ENCODE results near the gene LCMT1.
"Not testable (repeated sequence)": the region's sequence is repeated elsewhere in the genome, so short reads cannot be mapped to it uniquely, and the experiment has no call there.

The LCMT1 gene

DNA sequence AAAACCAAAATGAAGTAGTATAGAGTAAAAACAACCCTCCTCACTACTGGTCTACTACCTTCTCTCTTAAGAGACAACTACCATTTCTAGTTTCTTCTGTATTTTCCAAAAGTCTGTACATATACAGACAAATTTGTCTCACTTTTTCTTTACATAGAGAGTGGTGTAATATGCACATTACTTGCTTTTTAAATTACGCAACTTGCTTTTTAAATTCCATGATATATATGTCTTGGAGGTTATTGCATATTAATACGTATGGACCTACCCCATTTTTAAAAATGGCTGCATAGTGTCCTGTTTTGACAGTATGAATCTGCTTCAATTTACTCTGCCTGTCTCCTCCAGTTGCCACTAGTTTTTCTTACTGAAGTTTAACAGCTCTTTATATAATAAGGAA, 62.7 kb downstream of the LCMT1 start:
- intact Hi-C loops (cut with micrococcal nuclease), result no loop called here
- Mint-ChIP-seq H3K27ac (no peak overlapping the region), H3K4me3 (no peak overlapping the region), H3K36me3 (ENCODE audit: low read depth) (peaks cover 78% of the 10 kb centered on the region), H3K4me1 (ENCODE audit: low read depth) (no peaks in the 10 kb centered on the region), H3K9me3 (no peaks in the 10 kb centered on the region), H3K27me3 (no peaks in the 10 kb centered on the region)

DNA sequence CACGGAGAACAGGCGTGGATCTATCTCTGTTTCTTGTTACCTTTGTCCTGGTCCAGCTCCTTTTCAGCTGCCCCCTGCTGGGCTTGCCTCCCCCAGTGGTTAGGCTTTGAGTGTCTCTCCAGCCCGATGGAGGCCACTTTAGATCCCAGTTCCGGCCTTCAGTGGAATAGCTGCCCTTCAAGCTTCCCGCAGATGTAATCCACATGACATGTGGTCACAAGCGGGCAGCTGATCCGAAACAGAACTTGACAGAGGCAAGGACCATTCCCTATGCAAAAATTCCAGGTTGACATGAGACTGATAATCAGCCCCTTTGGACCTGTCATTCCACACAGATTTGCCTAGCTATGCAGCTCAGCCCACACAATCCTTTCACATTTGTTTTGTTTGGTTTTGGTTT, 64.6 kb downstream of the LCMT1 start:
- no peaks in the 10 kb centered on the region for H3K9me3 Mint-ChIP-seq
- peaks cover 60% of the 10 kb centered on the region for H3K36me3 Mint-ChIP-seq (ENCODE audit: low read depth)
- H3K4me1 Mint-ChIP-seq (ENCODE audit: low read depth), result no peaks in the 10 kb centered on the region
- intact Hi-C loops (cut with micrococcal nuclease), result no loop called here
- H3K4me3 Mint-ChIP-seq, result no peak overlapping the region
- H3K27ac Mint-ChIP-seq, result no peak overlapping the region
- no peaks in the 10 kb centered on the region for H3K27me3 Mint-ChIP-seq

DNA sequence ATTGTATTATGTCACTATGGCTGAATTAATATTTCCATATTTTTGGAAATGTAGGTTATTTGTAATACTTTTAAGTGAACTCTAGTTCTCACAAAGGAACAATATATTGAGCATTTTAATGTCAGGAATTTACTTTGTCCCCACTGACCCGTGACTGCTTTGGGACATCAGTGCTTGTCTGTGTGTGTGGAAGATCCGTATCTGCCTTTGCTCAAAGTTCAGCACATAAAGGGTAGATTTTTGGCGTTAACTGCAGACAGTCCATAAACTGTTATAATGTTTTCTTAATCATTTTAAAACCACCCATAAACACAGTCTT, 65.9 kb downstream of the LCMT1 start:
- Mint-ChIP-seq H3K36me3 (ENCODE audit: low read depth) (peaks cover 50% of the 10 kb centered on the region), H3K27me3 (no peaks in the 10 kb centered on the region), H3K4me3 (no peak overlapping the region), H3K9me3 (no peaks in the 10 kb centered on the region), H3K27ac (no peak overlapping the region), H3K4me1 (ENCODE audit: low read depth) (no peaks in the 10 kb centered on the region)
- intact Hi-C loops (cut with micrococcal nuclease), result no loop called here

DNA sequence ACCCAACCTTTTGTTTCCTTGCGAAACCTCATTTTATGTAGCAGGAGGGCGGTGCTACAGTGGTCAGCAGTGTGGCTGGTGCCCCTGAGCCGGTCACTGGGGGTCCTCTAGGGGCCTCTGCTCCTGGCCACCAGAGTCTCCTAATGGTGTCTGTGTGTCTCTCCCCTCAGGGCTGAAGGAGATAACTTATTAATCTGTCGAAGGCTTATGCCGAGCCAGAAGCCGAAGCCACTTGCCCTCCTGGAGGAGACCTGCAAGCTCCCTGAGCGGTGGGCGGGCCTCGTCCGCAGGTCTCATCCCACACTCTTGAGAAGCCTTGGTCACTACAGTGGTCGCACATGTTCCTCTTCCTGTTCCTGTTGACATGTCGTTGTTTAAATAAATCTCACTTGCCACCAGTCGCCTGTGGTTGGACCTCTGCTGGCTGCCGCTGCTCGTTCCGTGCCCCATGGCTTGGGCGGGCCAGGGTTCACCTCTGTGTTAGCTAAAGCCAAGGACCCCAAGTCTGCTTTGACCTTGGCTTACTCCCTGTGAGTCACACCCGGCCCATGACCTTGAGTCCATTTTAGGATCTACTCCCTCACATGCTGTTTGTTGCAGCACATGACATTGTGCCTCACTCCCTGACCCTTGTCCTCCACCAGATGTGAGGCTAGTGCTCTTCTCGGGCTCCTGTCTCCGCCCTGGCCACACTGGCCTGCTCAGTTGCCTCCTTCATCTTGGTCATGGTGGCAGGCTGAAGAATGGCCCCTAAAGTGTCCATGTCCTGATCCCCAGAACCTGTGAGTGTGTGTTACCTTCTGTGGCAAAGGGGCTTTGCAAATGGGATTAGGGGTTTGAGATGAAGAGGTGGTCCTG, 66.5 kb downstream of the LCMT1 start:
- peaks cover 44% of the 10 kb centered on the region for H3K36me3 Mint-ChIP-seq (ENCODE audit: low read depth)
- no peak overlapping the region for H3K27ac Mint-ChIP-seq
- no peaks in the 10 kb centered on the region for H3K27me3 Mint-ChIP-seq
- intact Hi-C loops (cut with micrococcal nuclease), result no loop called here
- no peaks in the 10 kb centered on the region for H3K4me1 Mint-ChIP-seq (ENCODE audit: low read depth)
- H3K9me3 Mint-ChIP-seq, result no peaks in the 10 kb centered on the region
- no peak overlapping the region for H3K4me3 Mint-ChIP-seq

DNA sequence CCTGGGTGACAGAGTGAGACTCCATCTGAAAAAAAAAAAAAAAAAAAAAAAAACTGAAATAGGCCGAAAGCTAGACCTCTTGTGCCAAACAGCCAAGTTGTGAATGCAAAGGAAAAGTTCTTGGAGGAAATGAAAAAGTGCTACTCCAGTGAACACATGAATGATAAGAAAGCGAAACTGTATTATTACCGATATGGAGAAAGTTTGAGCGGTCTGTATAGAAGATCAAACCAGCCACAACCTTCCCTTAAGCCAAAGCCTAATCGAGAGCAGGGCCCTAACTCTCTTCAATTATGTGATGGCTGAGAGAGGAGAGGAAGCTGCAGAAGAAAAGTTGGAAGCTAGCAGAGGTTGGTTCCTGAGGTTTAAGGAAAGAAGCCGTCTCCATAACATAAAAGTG, 69.7 kb downstream of the LCMT1 start:
- H3K4me1 Mint-ChIP-seq (ENCODE audit: low read depth); H3K27ac Mint-ChIP-seq; H3K4me3 Mint-ChIP-seq: not testable (repeated sequence)

DNA sequence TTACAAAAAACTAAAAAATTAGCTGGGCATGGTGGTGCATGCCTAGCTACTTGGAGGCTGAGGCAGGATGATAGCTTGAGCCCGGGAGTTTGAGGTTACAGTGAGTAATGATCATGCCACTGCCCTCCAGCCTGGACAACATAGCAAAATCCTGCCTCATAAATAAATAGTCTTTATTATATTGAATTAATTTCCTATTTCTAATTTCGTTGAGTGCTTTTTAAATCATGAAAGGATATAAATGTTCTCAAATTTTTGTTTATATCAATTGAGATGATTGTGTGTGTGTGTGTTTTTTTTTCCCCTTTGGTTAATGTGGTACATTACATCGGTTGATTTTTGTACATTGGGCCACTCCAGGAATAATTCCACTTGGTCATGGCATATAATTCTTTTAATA, 73.2 kb downstream of the LCMT1 start:
- no peaks in the 10 kb centered on the region for H3K27me3 Mint-ChIP-seq
- intact Hi-C loops (cut with micrococcal nuclease), result no loop called here
- no peaks in the 10 kb centered on the region for H3K9me3 Mint-ChIP-seq
- H3K27ac Mint-ChIP-seq, result no peak overlapping the region
- H3K4me3 Mint-ChIP-seq, result no peak overlapping the region
- no peaks in the 10 kb centered on the region for H3K4me1 Mint-ChIP-seq (ENCODE audit: low read depth)
- H3K36me3 Mint-ChIP-seq (ENCODE audit: low read depth), result no peaks in the 10 kb centered on the region

More for the DNA sequence above, 69.7 kb downstream of the LCMT1 start:
- intact Hi-C loops (cut with micrococcal nuclease); H3K27me3 Mint-ChIP-seq; H3K9me3 Mint-ChIP-seq: not testable (repeated sequence)
- H3K36me3 Mint-ChIP-seq (ENCODE audit: low read depth), result peaks cover 19% of the 10 kb centered on the region

DNA sequence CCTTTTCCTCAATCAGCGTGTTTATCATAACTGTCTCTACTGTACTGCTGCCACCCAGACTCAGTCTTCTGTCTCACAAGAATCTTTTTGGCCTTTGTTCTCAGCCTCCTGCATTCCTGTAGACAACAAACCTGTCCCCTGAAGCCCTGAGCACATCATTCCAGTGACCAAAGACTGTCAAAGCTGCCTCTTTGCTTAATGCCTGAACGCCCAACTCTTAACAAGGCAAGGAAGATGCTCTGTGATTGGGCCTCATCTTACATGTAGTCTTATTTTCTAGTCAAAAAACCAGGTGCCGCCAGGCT, 75.9 kb downstream of the LCMT1 start:
- H3K27me3 Mint-ChIP-seq, result peaks cover 2% of the 10 kb centered on the region
- intact Hi-C loops (cut with micrococcal nuclease), result no loop called here
- no peaks in the 10 kb centered on the region for H3K9me3 Mint-ChIP-seq
- H3K4me3 Mint-ChIP-seq, result no peak overlapping the region
- H3K36me3 Mint-ChIP-seq (ENCODE audit: low read depth), result no peaks in the 10 kb centered on the region
- H3K27ac Mint-ChIP-seq, result no peak overlapping the region
- H3K4me1 Mint-ChIP-seq (ENCODE audit: low read depth), result no peaks in the 10 kb centered on the region

DNA sequence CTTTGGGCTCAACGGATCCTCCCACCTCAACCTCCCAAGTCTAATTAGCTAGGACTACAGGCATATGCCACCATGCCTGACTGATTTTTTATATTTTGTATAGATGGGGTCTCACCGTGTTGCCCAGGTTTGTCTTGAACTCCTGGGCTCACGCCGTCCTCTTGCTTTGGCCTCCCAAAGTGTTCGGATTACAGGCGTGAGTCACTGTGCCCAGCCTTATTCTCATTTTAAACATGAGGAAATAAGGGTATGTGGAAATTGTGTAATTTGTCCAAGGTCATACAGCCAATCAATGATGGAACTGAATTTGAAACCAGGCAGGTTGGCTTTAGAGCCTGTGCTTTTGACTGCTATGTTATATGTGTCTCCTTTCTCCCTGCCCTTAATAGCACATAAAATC, 77.8 kb downstream of the LCMT1 start:
- H3K27ac Mint-ChIP-seq, result no peak overlapping the region
- no peaks in the 10 kb centered on the region for H3K4me1 Mint-ChIP-seq (ENCODE audit: low read depth)
- intact Hi-C loops (cut with micrococcal nuclease), result no loop called here
- H3K4me3 Mint-ChIP-seq, result no peak overlapping the region
- no peaks in the 10 kb centered on the region for H3K9me3 Mint-ChIP-seq
- peaks cover 2% of the 10 kb centered on the region for H3K27me3 Mint-ChIP-seq
- H3K36me3 Mint-ChIP-seq (ENCODE audit: low read depth), result no peaks in the 10 kb centered on the region

DNA sequence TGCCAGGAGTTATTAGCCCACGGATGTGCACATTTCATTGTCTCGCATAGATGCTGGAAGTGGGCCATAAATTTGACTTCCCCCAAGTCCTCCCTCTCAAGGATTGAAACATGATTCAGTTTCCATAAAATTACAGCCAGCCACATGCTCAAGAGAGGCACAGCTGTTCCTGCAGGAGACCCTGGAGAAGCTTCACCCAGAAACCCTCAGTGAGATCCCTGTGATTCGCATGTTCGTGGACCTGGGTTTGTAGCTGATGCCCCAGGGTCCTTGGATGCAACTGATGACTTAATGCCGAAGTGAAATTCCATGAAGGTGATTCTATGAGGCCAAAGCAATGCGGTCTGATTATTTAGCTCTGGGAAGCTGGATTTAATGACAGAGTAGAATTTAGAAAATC, 80.6 kb downstream of the LCMT1 start:
- intact Hi-C loops (cut with micrococcal nuclease), result no loop called here
- Mint-ChIP-seq H3K4me1 (ENCODE audit: low read depth) (no peaks in the 10 kb centered on the region), H3K36me3 (ENCODE audit: low read depth) (no peaks in the 10 kb centered on the region), H3K9me3 (no peaks in the 10 kb centered on the region), H3K4me3 (no peak overlapping the region), H3K27me3 (peaks cover 2% of the 10 kb centered on the region), H3K27ac (no peak overlapping the region)

DNA sequence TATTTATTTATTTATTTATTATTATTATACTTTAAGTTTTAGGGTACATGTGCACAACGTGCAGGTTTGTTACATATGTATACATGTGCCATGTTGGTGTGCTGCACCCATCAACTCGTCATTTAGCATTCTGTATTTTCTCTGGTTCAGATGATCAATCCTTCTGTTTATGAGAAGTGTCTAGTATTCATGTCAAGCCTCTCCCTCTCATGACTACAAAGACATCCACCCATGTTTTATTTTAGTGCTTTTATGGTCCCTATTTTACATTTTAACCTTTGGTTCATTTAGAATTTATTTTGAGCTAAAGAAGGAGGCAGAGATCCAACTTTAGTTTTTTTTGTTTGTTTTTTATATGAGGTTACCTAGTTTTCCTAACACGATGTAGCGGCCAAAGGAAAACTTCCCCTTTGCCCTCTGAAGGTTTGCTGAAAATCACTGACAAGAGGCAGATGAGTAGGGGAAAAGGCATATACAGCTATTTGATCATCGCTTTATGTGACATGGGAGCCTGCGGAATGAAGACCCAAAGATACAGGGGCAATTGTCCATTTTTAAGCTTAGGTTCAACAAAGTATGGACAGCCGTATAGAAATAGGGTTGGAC, 82.8 kb downstream of the LCMT1 start:
- no peaks in the 10 kb centered on the region for H3K9me3 Mint-ChIP-seq
- H3K36me3 Mint-ChIP-seq (ENCODE audit: low read depth), result no peaks in the 10 kb centered on the region
- peaks cover 2% of the 10 kb centered on the region for H3K27me3 Mint-ChIP-seq
- H3K27ac Mint-ChIP-seq, result no peak overlapping the region
- H3K4me3 Mint-ChIP-seq, result no peak overlapping the region
- intact Hi-C loops (cut with micrococcal nuclease), result no loop called here
- no peaks in the 10 kb centered on the region for H3K4me1 Mint-ChIP-seq (ENCODE audit: low read depth)

DNA sequence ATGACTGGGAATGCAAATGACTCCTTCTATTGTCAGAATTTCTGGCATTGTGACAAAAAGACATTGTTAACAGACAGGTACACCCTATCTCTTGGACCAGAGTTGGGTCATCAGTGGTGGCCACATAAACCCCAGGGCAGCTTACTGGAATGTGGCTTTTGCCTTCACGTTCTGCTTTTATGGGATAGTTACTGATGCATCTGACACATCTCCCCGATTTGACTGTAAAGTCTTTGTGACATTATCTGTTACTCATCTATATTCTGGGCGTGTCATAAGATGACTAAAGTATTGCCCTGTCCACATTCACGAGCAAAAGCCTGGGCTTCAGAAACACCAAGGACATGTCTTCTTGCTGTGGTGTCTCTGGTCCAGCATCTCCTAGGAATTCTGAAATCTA, 86.5 kb downstream of the LCMT1 start:
- Mint-ChIP-seq H3K27me3 (no peaks in the 10 kb centered on the region), H3K27ac (no peak overlapping the region), H3K9me3 (no peaks in the 10 kb centered on the region), H3K4me3 (no peak overlapping the region), H3K36me3 (ENCODE audit: low read depth) (no peaks in the 10 kb centered on the region), H3K4me1 (ENCODE audit: low read depth) (no peaks in the 10 kb centered on the region)
- intact Hi-C loops (cut with micrococcal nuclease), result no loop called here

DNA sequence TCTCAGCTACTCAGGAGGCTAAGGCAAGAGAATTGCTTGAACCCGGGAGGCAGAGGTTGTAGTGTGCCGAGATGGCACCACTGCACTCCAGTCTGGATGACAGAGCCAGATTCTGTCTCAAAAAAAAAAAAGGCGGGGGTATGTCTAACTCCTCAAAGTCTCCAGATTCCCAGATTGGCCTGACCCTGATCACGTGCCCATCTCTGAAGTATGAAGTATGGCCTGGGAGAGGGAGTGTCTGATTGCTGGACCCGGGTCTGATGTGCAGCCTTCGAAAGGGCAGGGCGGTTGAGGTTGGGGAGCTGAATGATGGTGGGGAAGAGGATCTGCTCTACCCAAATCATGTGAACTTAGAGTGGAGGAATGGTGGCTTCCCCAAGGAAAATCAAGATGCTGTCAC, 87.9 kb downstream of the LCMT1 start:
- Mint-ChIP-seq H3K27ac (no peak overlapping the region), H3K36me3 (ENCODE audit: low read depth) (no peaks in the 10 kb centered on the region), H3K9me3 (no peaks in the 10 kb centered on the region), H3K27me3 (no peaks in the 10 kb centered on the region), H3K4me3 (no peak overlapping the region), H3K4me1 (ENCODE audit: low read depth) (no peaks in the 10 kb centered on the region)
- intact Hi-C loops (cut with micrococcal nuclease), result no loop called here

DNA sequence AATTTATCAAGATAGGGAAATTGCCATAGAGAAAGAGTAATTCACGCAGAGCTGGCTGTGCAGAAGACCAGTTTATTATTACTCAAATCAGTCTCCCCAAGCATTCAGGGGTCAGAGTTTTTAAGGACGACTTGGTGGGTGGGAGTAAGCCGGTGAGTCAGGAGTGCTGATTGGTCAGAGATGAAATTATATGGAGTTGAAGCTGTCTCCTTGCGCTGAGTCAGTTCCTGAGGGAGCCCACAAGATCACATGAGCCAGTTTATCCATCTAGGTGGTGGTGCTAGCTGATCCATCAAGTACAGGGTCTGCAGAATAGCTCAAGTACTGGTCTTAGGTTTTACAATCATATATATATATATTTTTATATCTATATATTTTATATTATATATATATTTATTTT, 99.2 kb downstream of the LCMT1 start:
- H3K36me3 Mint-ChIP-seq (ENCODE audit: low read depth), result no peaks in the 10 kb centered on the region
- no peaks in the 10 kb centered on the region for H3K27me3 Mint-ChIP-seq
- H3K4me3 Mint-ChIP-seq, result no peak overlapping the region
- intact Hi-C loops (cut with micrococcal nuclease), result no loop called here
- H3K27ac Mint-ChIP-seq, result no peak overlapping the region
- H3K9me3 Mint-ChIP-seq, result no peaks in the 10 kb centered on the region
- no peaks in the 10 kb centered on the region for H3K4me1 Mint-ChIP-seq (ENCODE audit: low read depth)

DNA sequence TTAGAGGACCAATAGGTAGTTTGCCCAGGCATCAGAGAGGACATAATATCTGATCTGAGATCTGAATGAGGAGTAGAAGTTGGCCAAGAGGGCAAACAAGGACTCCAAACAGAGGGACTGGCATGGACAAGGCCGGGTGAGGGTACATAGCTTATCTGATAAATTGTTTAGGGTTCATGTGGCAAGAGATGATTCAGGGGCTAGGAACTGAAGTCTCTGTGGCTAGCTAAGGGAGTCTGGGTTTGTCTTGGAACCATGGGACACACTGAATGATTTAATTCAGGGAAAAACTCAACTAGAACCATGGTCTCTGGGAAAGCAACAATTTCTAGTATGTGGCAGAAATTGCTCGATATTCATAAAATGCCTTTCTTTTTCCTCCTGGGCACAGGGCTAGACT, 101.1 kb downstream of the LCMT1 start:
- intact Hi-C loops (cut with micrococcal nuclease), result no loop called here

More for the DNA sequence above, 101.1 kb downstream of the LCMT1 start:
- no peaks in the 10 kb centered on the region for H3K4me1 Mint-ChIP-seq (ENCODE audit: low read depth)
- H3K27me3 Mint-ChIP-seq, result no peaks in the 10 kb centered on the region
- H3K27ac Mint-ChIP-seq, result no peak overlapping the region
- no peaks in the 10 kb centered on the region for H3K36me3 Mint-ChIP-seq (ENCODE audit: low read depth)
- no peaks in the 10 kb centered on the region for H3K9me3 Mint-ChIP-seq
- H3K4me3 Mint-ChIP-seq, result no peak overlapping the region
